IMR-90 (cell line): ENCODE data around the gene ILF3. TPM values are rescaled to one million over a fixed set of nuclear protein-coding genes. Genes with fewer than 3 reads are reported as not detected.

Experiments
- ATAC-seq: fragments of 200-7000 bp; cut with Tn5 transposase; 2 replicates; pipeline ENCODE4 v1.9.1; 2020; ENCODE audit warnings: low read depth, mild to moderate bottlenecking, moderate library complexity
- BruUV-seq: library from RNA; stranded (reverse); fragments of 400-500 nt; replicated peaks from 2 replicates; lab custom pipeline; 2021; lab: Mats Ljungman, UMichigan
- CTCF ChIA-PET: fragments of 300-600 bp; formaldehyde crosslinking; extraction: SDS; loops from one replicate; lab custom pipeline; 2021; ENCODE audit warnings: antibody characterized with exemption; lab: Yijun Ruan, JAX
- POLR2A ChIA-PET: fragments of 300-600 bp; sonication (Branson Sonifier 250); formaldehyde crosslinking; loops from one replicate; lab custom pipeline; 2022; ENCODE audit warnings: antibody characterized with exemption; ENCODE audit not compliant: unreplicated experiment; lab: Charles Lee
- DNase-seq: peaks from one replicate; pipeline ENCODE4 v3.0.0; 2013
- H2AFZ ChIP-seq: replicated peaks from 2 replicates; pipeline ENCODE3; 2013; ENCODE audit warnings: low read length, mild to moderate bottlenecking; ENCODE audit not compliant: poor library complexity
- H2AK5ac ChIP-seq: 2 replicates; pipeline ENCODE4 v1.6.1; 2013; ENCODE audit warnings: low read depth, low read length, inconsistent platforms
- H2AK9ac ChIP-seq: replicated peaks from 2 replicates; pipeline ENCODE3; 2013; ENCODE audit warnings: mild to moderate bottlenecking, low read depth, low read length, moderate library complexity; ENCODE audit not compliant: poor library complexity
- H2BK120ac ChIP-seq: 2 replicates; pipeline ENCODE4 v1.6.1; 2013; ENCODE audit warnings: low read depth, low read length, inconsistent platforms
- H2BK15ac ChIP-seq: 3 replicates; pipeline ENCODE4 v1.6.1; 2013; ENCODE audit warnings: low read depth, low read length, inconsistent platforms
- H2BK20ac ChIP-seq: 2 replicates; pipeline ENCODE4 v1.6.1; 2013; ENCODE audit warnings: low read depth, mild to moderate bottlenecking, inconsistent platforms, low read length, moderate library complexity
- H2BK5ac ChIP-seq: 2 replicates; pipeline ENCODE4 v1.6.1; 2013; ENCODE audit warnings: mild to moderate bottlenecking, low read depth, low read length, inconsistent platforms; ENCODE audit not compliant: poor library complexity, severe bottlenecking
- H3K14ac ChIP-seq: replicated peaks from 2 replicates; pipeline ENCODE4 v1.6.1; 2013; ENCODE audit warnings: low read depth, low read length, inconsistent platforms
- H3K18ac ChIP-seq: 2 replicates; pipeline ENCODE4 v1.6.1; 2013; ENCODE audit warnings: low read depth, low read length, control low read depth
- H3K23ac ChIP-seq: 2 replicates; pipeline ENCODE4 v1.6.1; 2013; ENCODE audit warnings: low read depth, low read length, inconsistent platforms
- H3K27ac ChIP-seq: 2 replicates; pipeline ENCODE4 v1.5.1; 2013; ENCODE audit warnings: mild to moderate bottlenecking, control low read depth, low read length; ENCODE audit not compliant: insufficient read depth
- H3K27me3 ChIP-seq: 2 replicates; pipeline ENCODE4 v1.6.1; 2013; ENCODE audit warnings: low read length; ENCODE audit not compliant: control insufficient read depth, insufficient read depth
- H3K36me3 ChIP-seq: 2 replicates; pipeline ENCODE4 v1.6.1; 2013; ENCODE audit warnings: low read length, mixed read lengths; ENCODE audit not compliant: control insufficient read depth, insufficient read depth
- H3K4ac ChIP-seq: 2 replicates; pipeline ENCODE4 v1.6.1; 2013; ENCODE audit warnings: low read depth, low read length, inconsistent platforms
- H3K4me1 ChIP-seq: 2 replicates; pipeline ENCODE4 v1.6.1; 2013; ENCODE audit warnings: low read length, mixed read lengths; ENCODE audit not compliant: control insufficient read depth, insufficient read depth
- H3K4me2 ChIP-seq: 2 replicates; pipeline ENCODE4 v1.6.1; 2013; ENCODE audit warnings: low read depth, mild to moderate bottlenecking, control low read depth, low read length, moderate library complexity
- H3K4me3 ChIP-seq: 2 replicates; pipeline ENCODE4 v1.5.1; 2013; ENCODE audit warnings: low read depth, mild to moderate bottlenecking, control low read depth, low read length, moderate library complexity; ENCODE audit not compliant: insufficient read depth
- H3K56ac ChIP-seq: 2 replicates; pipeline ENCODE4 v1.6.1; 2013; ENCODE audit warnings: low read length, inconsistent platforms; ENCODE audit not compliant: insufficient read depth; ENCODE audit errors: extremely low read depth
- H3K79me1 ChIP-seq, 2 experiments: 2 replicates each; pipeline ENCODE4 v1.6.1; 2013; ENCODE audit warnings: low read length in 2 of 2, inconsistent platforms in 1 of 2, low read depth in 1 of 2
- H3K9ac ChIP-seq: 2 replicates; pipeline ENCODE4 v1.6.1; 2013; ENCODE audit warnings: low read depth, low read length, control low read depth
- H3K9me1 ChIP-seq: 2 replicates; pipeline ENCODE4 v1.6.1; 2013; ENCODE audit warnings: low read length, inconsistent platforms; ENCODE audit not compliant: insufficient read depth
- H3K9me3 ChIP-seq: 2 replicates; pipeline ENCODE4 v1.6.1; 2013; ENCODE audit warnings: low read length; ENCODE audit not compliant: control insufficient read depth, insufficient read depth
- H4K20me1 ChIP-seq: 2 replicates; pipeline ENCODE4 v1.6.1; 2013; ENCODE audit warnings: low read length, inconsistent platforms; ENCODE audit not compliant: insufficient read depth
- H4K5ac ChIP-seq: 2 replicates; pipeline ENCODE4 v1.6.1; 2013; ENCODE audit warnings: mild to moderate bottlenecking, low read depth, low read length, control low read depth
- H4K8ac ChIP-seq, 2 experiments: 2 replicates each; pipeline ENCODE4 v1.6.1; 2013; ENCODE audit warnings: low read depth in 2 of 2, low read length in 2 of 2, control low read depth in 1 of 2, inconsistent platforms in 1 of 2
- H4K91ac ChIP-seq: 2 replicates; pipeline ENCODE4 v1.6.1; 2013; ENCODE audit warnings: low read depth, low read length, inconsistent platforms; ENCODE audit not compliant: insufficient read depth
- BHLHE40 ChIP-seq: fragments of 150-350 bp; IDR thresholded peaks from 2 replicates; pipeline ENCODE4 v1.6.1; 2016; ENCODE audit warnings: mild to moderate bottlenecking, low read depth, low read length
- CTCF ChIP-seq: conservative IDR thresholded peaks from 2 replicates; pipeline ENCODE4 v1.5.1; 2012; ENCODE audit warnings: mild to moderate bottlenecking, low read depth, low read length, improper control_type of control experiment
- ELK1 ChIP-seq: fragments of 150-350 bp; IDR thresholded peaks from 2 replicates; pipeline ENCODE4 v1.6.1; 2016; ENCODE audit warnings: low read depth, mild to moderate bottlenecking, low read length, moderate library complexity, borderline replicate concordance
- MAFK ChIP-seq: IDR thresholded peaks from 2 replicates; pipeline ENCODE4 v1.6.1; 2012; ENCODE audit warnings: low read depth, low read length, improper control_type of control experiment
- MXI1 ChIP-seq: IDR thresholded peaks from 2 replicates; pipeline ENCODE4 v1.6.1; 2012; ENCODE audit warnings: low read depth, mild to moderate bottlenecking, low read length, moderate library complexity, borderline replicate concordance
- POLR2A ChIP-seq: IDR thresholded peaks from 2 replicates; pipeline ENCODE4 v1.6.1; 2012; ENCODE audit warnings: mild to moderate bottlenecking, low read depth, low read length
- RAD21 ChIP-seq: IDR thresholded peaks from 2 replicates; pipeline ENCODE4 v1.6.1; 2012; ENCODE audit warnings: low read length, improper control_type of control experiment
- RCOR1 ChIP-seq: IDR thresholded peaks from 2 replicates; pipeline ENCODE4 v1.6.1; 2012; ENCODE audit warnings: mild to moderate bottlenecking, low read length, improper control_type of control experiment; ENCODE audit not compliant: insufficient replicate concordance
- RFX5 ChIP-seq: IDR thresholded peaks from 2 replicates; pipeline ENCODE4 v1.8.0; 2012; ENCODE audit warnings: low read depth, mild to moderate bottlenecking, low read length, moderate library complexity
- SMC3 ChIP-seq: fragments of 150-350 bp; IDR thresholded peaks from 2 replicates; pipeline ENCODE4 v1.6.1; 2016; ENCODE audit warnings: low read depth, mild to moderate bottlenecking, antibody characterized with exemption, low read length, moderate library complexity
- USF2 ChIP-seq: fragments of 150-350 bp; IDR thresholded peaks from 2 replicates; pipeline ENCODE4 v1.6.1; 2017; ENCODE audit warnings: mild to moderate bottlenecking, antibody characterized with exemption, low read length, low read depth
- WGBS, 2 experiments: methylation state at CpG; one replicate each; pipeline versions ENCODE4 v1.1.5 to v1.1.7; 2013; ENCODE audit warnings: missing lambda C conversion rate in 2 of 2; ENCODE audit not compliant: insufficient read length in 1 of 2; ENCODE audit errors: extremely low coverage in 2 of 2; 5-methylcytosine and 5-hydroxymethylcytosine counted together
- dilution Hi-C: fragments of 300-500 bp; cut with HindIII; formaldehyde crosslinking; loops from one replicate; pipeline ENCODE4 v1.14.3; 2018; ENCODE audit warnings: low sequenced_read_pairs; ENCODE audit not compliant: unreplicated experiment
- in situ Hi-C: fragments of 300-500 bp; cut with MboI; formaldehyde crosslinking; loops from 3 replicates; pipeline ENCODE4 v1.14.3; 2019; ENCODE audit warnings: low sequenced_read_pairs, inconsistent platforms, mixed read lengths
- intact Hi-C: fragments of 100-400 bp; cut with micrococcal nuclease; formaldehyde crosslinking; loops from 2 replicates; pipeline ENCODE4 v1.10.0; 2022
- polyA plus RNA-seq, 3 experiments: library from polyadenylated mRNA; depleted of rRNA; stranded (reverse); fragments of >200 nt; gene quantifications; 2 replicates each; pipeline ENCODE4 v1.2.3, GENCODE V29; 2012; ENCODE audit warnings: low replicate concordance in 1 of 3
- total RNA-seq: library from RNA; depleted of rRNA; stranded (reverse); fragments of >200 nt; gene quantifications from 2 replicates; pipeline ENCODE4 v1.2.3, GENCODE V29; 2012

ILF3 gene
- total and polyA plus RNA-seq, 2 of the 4 experiments (the other 2 are of a cell fraction): 120 to 166 TPM

- Histone ChIP-seq H2BK15ac (no peak overlapping the region), H3K9ac (no peak overlapping the region), H2AFZ (no peak overlapping the region), H4K8ac (no peak overlapping the region), H3K79me1 (peaks cover 21 to 77% of the 10 kb centered on the region in 2 experiments), H2BK20ac (no peak overlapping the region), H4K91ac (no peak overlapping the region), H4K20me1 (peaks cover 97% of the 10 kb centered on the region), H3K23ac (no peak overlapping the region), H2BK5ac (no peak overlapping the region), H3K9me3 (no peaks in the 10 kb centered on the region), H3K27ac (no peak overlapping the region), H4K5ac (no peak overlapping the region), H3K4me2 (no peak overlapping the region), H3K14ac (no peak overlapping the region), H2AK5ac (no peak overlapping the region), H2AK9ac (peak overlapping the region; percentile 0), H2BK120ac (no peak overlapping the region), H3K4ac (no peak overlapping the region), H3K9me1 (peaks cover 18% of the 10 kb centered on the region), H3K4me1 (peaks cover 10% of the 10 kb centered on the region), H3K56ac (no peak overlapping the region), H3K36me3 (peaks cover 39% of the 10 kb centered on the region), H3K4me3 (no peak overlapping the region), H3K27me3 (no peaks in the 10 kb centered on the region), H3K18ac (no peak overlapping the region)
- in situ Hi-C loops (no loop called here), dilution Hi-C loops (no loop called here), intact Hi-C loops (no loop called here)
- ChIA-PET POLR2A (no interaction called here), CTCF (interaction anchor here (0.6 kb wide), 1 partner anchor 27 kb away, joined by 3 read pairs; no protein-coding TSS in a partner anchor)
- 69% methylated on average over 2 of the region's 24 CpGs; no CpG with 5 or more reads in 1 of the 2 experiments for WGBS, 2 experiments
- ATAC-seq (no peak), DNase-seq (no peak)
- no TSS peak for BruUV-seq
- TF ChIP-seq BHLHE40 (no peak), SMC3 (no peak), RFX5 (no peak), USF2 (no peak), MXI1 (no peak), POLR2A (no peak), CTCF (no peak), RAD21 (no peak), ELK1 (no peak), RCOR1 (no peak), MAFK (no peak)
These were observed 17.0 kb downstream of the ILF3 start for GRCh38 chr19:10670876-10671804.
